ENCODE results near the gene BRSK2.

The BRSK2 gene

GRCh38 chr11:1484061-1484671 is 94.4 kb downstream of the BRSK2 start:
- no peak for DNase-seq

- no peak for DNase-seq
Observed at GRCh38 chr11:1484695-1485503, 95.2 kb downstream of the BRSK2 start.

GRCh38 chr11:1485504-1485885 is 95.8 kb downstream of the BRSK2 start:
- no peak for DNase-seq

- DNase-seq = no peak
Observed at GRCh38 chr11:1486054-1486825, 96.5 kb downstream of the BRSK2 start, which contains the start of gene MOB2. MOB2 (minus strand) TSS chr11:1486779; CDS start chr11:1486556, 223 bp downstream.

GRCh38 chr11:1487091-1487850 is 97.5 kb downstream of the BRSK2 start:
- no peak for DNase-seq

GRCh38 chr11:1487851-1488574 is 98.3 kb downstream of the BRSK2 start:
- DNase-seq = no peak

GRCh38 chr11:1488575-1489180 is 98.9 kb downstream of the BRSK2 start:
- DNase-seq = no peak

- DNase-seq = no peak
Observed at GRCh38 chr11:1490651-1491050, 100.9 kb downstream of the BRSK2 start.

- DNase-seq = no peak
Observed at GRCh38 chr11:1491379-1491778, 101.6 kb downstream of the BRSK2 start.

GRCh38 chr11:1493650-1494244 is 104.0 kb downstream of the BRSK2 start:
- no peak for DNase-seq

GRCh38 chr11:1494650-1495049 is 104.9 kb downstream of the BRSK2 start:
- no peak for DNase-seq

GRCh38 chr11:1496091-1496760 is 106.5 kb downstream of the BRSK2 start:
- no peak for DNase-seq

- no peak for DNase-seq
Observed at GRCh38 chr11:1496761-1497095, 107.0 kb downstream of the BRSK2 start.

GRCh38 chr11:1497600-1497999 is 107.9 kb downstream of the BRSK2 start:
- DNase-seq = no peak

GRCh38 chr11:1498262-1498661 is 108.5 kb downstream of the BRSK2 start:
- no peak for DNase-seq

GRCh38 chr11:1499261-1499890 is 109.6 kb downstream of the BRSK2 start:
- DNase-seq = no peak

GRCh38 chr11:1499899-1500298 is 110.2 kb downstream of the BRSK2 start:
- no peak for DNase-seq

GRCh38 chr11:1500466-1501420 is 111.0 kb downstream of the BRSK2 start:
- no peak for DNase-seq
